CD4-positive, alpha-beta T cell treated with Interferon gamma for 1 hour (primary cell): ENCODE measurements around the gene STK32C.
"Not testable (repeated sequence)": the region's sequence is repeated elsewhere in the genome, so short reads cannot be mapped to it uniquely, and the experiment has no call there.

Experiments
- DNase-seq: peaks from one replicate; pipeline ENCODE4 v3.0.0-alpha.2; 2020

Gene STK32C

GRCh38 chr10:132163826-132164515 is 143.8 kb downstream of the STK32C start:
- no peak for DNase-seq

GRCh38 chr10:132163278-132163765 is 144.4 kb downstream of the STK32C start:
- no peak for DNase-seq

- DNase-seq, result no peak
Measured at GRCh38 chr10:132162590-132163277, 145.0 kb downstream of the STK32C start.

GRCh38 chr10:132162021-132162531 is 145.7 kb downstream of the STK32C start:
- DNase-seq, result peak; percentile 18

- DNase-seq, result peak; percentile 52
Measured at GRCh38 chr10:132160834-132161622, 146.7 kb downstream of the STK32C start.

GRCh38 chr10:132160231-132160630 is 147.5 kb downstream of the STK32C start:
- DNase-seq, result not testable (repeated sequence)

- DNase-seq, result peak; percentile 51
Measured at GRCh38 chr10:132159302-132160230, 148.2 kb downstream of the STK32C start.

GRCh38 chr10:132158823-132159222 is 148.9 kb downstream of the STK32C start:
- peak; percentile 37 for DNase-seq

- peak; percentile 45 for DNase-seq
Measured at GRCh38 chr10:132158122-132158741, 149.5 kb downstream of the STK32C start.
